C4-2B (cell line): Measurements from ENCODE around the gene CTSL.

Source experiments
- ZFX ChIP-seq: fragments of 450-650 bp; IDR thresholded peaks from 2 replicates; pipeline ENCODE4 v1.6.1; 2017
- TF ChIP-seq, protein P1 (sequence below): fragments of 450-650 bp; conservative IDR thresholded peaks from 2 replicates; pipeline ENCODE4 v1.5.1; 2017; ENCODE audit warnings: mild to moderate bottlenecking

DNA sequence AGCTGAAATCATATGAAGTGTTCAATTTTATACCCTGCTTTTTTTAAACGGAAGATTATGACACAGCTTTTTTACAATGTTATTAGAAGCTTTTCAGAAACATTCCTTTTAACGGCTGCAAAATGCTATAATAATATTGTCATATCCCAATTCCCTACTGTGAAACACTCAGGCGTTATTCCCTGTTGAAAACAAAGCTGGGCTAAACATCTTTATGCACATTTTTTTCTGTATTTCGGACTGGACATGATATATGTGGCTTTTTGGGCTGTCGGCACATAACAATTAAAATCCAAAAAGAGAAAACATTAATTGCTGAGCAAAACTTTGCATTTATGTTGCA lies 12.0 kb upstream of the CTSL start:
- TF ChIP-seq, protein P1, sequence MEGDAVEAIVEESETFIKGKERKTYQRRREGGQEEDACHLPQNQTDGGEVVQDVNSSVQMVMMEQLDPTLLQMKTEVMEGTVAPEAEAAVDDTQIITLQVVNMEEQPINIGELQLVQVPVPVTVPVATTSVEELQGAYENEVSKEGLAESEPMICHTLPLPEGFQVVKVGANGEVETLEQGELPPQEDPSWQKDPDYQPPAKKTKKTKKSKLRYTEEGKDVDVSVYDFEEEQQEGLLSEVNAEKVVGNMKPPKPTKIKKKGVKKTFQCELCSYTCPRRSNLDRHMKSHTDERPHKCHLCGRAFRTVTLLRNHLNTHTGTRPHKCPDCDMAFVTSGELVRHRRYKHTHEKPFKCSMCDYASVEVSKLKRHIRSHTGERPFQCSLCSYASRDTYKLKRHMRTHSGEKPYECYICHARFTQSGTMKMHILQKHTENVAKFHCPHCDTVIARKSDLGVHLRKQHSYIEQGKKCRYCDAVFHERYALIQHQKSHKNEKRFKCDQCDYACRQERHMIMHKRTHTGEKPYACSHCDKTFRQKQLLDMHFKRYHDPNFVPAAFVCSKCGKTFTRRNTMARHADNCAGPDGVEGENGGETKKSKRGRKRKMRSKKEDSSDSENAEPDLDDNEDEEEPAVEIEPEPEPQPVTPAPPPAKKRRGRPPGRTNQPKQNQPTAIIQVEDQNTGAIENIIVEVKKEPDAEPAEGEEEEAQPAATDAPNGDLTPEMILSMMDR, result no peak
- no peak for TF ChIP-seq ZFX
